ENCODE data around the gene PTPRF.

Gene PTPRF

GRCh38 chr1:43616383-43616782 is 85.7 kb downstream of the PTPRF start:
- intact Hi-C loops (cut with DNase I; ENCODE audit: low total_unique reads): no loop called here

GRCh38 chr1:43617011-43617410 is 86.3 kb downstream of the PTPRF start:
- H3K27me3 ChIP-seq: no peaks in the 10 kb centered on the region
- H3K36me3 ChIP-seq: peaks cover 0 to 100% (median 64%) of the 10 kb centered on the region in 3 donors
- intact Hi-C loops (cut with DNase I; ENCODE audit: low total_unique reads): no loop called here
- no peaks in the 10 kb centered on the region for H3K4me1 ChIP-seq
- no peak overlapping the region for H3K27ac ChIP-seq
- no peak for DNase-seq
- no peaks in the 10 kb centered on the region for H3K9me3 ChIP-seq
- no peak for TF ChIP-seq CTCF (IDR thresholded peaks at IDR 0.05)
- H3K4me3 ChIP-seq: no peak overlapping the region

More at GRCh38 chr1:43616383-43616782, 85.7 kb downstream of the PTPRF start:
- Histone ChIP-seq H3K9me3 (no peaks in the 10 kb centered on the region), H3K27ac (no peak overlapping the region), H3K4me1 (no peaks in the 10 kb centered on the region), H3K4me3 (no peak overlapping the region), H3K27me3 (no peaks in the 10 kb centered on the region), H3K36me3 (peaks cover 0 to 100% (median 57%) of the 10 kb centered on the region in 3 donors)
- no peak for TF ChIP-seq CTCF (IDR thresholded peaks at IDR 0.05)
- no peak for DNase-seq

GRCh38 chr1:43617668-43618067 is 87.0 kb downstream of the PTPRF start:
- H3K4me3 ChIP-seq: no peak overlapping the region
- H3K27ac ChIP-seq: no peak overlapping the region
- DNase-seq: no peak
- H3K9me3 ChIP-seq: no peaks in the 10 kb centered on the region
- H3K4me1 ChIP-seq: no peaks in the 10 kb centered on the region
- intact Hi-C loops (cut with DNase I; ENCODE audit: low total_unique reads): no loop called here
- no peak for TF ChIP-seq CTCF (IDR thresholded peaks at IDR 0.05)
- no peaks in the 10 kb centered on the region for H3K27me3 ChIP-seq
- H3K36me3 ChIP-seq: peaks cover 0 to 100% (median 64%) of the 10 kb centered on the region in 3 donors

GRCh38 chr1:43618521-43619313 is 88.0 kb downstream of the PTPRF start:
- no peak for DNase-seq
- intact Hi-C loops (cut with DNase I; ENCODE audit: low total_unique reads): no loop called here
- no peak for TF ChIP-seq CTCF (IDR thresholded peaks at IDR 0.05)

GRCh38 chr1:43619314-43619790 is 88.7 kb downstream of the PTPRF start:
- H3K27ac ChIP-seq: no peak overlapping the region
- no peaks in the 10 kb centered on the region for H3K4me1 ChIP-seq
- DNase-seq: no peak
- H3K36me3 ChIP-seq: peaks cover 0 to 100% (median 58%) of the 10 kb centered on the region in 3 donors
- TF ChIP-seq CTCF (IDR thresholded peaks at IDR 0.05): no peak
- H3K27me3 ChIP-seq: no peaks in the 10 kb centered on the region
- no peak overlapping the region for H3K4me3 ChIP-seq
- intact Hi-C loops (cut with DNase I; ENCODE audit: low total_unique reads): no loop called here
- H3K9me3 ChIP-seq: no peaks in the 10 kb centered on the region

More at GRCh38 chr1:43618521-43619313, 88.0 kb downstream of the PTPRF start:
- Histone ChIP-seq H3K4me1 (no peaks in the 10 kb centered on the region), H3K27me3 (no peaks in the 10 kb centered on the region), H3K27ac (no peak overlapping the region), H3K4me3 (no peak overlapping the region), H3K9me3 (no peaks in the 10 kb centered on the region), H3K36me3 (peaks cover 0 to 100% (median 64%) of the 10 kb centered on the region in 3 donors)

Data from tibial artery (tissue), 4 donors.